PFSK-1 (cell line): ENCODE results near the gene MAST3.

Source experiments
- FOXP2 ChIP-seq: optimal IDR thresholded peaks from 2 replicates; pipeline ENCODE3; 2011; ENCODE audit warnings: borderline replicate concordance, control low read depth, inconsistent platforms; ENCODE audit not compliant: insufficient read depth; ENCODE audit errors: extremely low read length, extremely low read depth
- POLR2AphosphoS5 ChIP-seq: IDR thresholded peaks from 2 replicates; pipeline ENCODE4 v1.6.1; 2012; ENCODE audit warnings: low read depth, mild to moderate bottlenecking, control low read depth, low read length, moderate library complexity
- SIN3A ChIP-seq: IDR thresholded peaks from 2 replicates; pipeline ENCODE4 v1.6.1; 2012; ENCODE audit warnings: mild to moderate bottlenecking, low read length, moderate library complexity, borderline replicate concordance; ENCODE audit not compliant: insufficient read depth
- TAF1 ChIP-seq: IDR thresholded peaks from 2 replicates; pipeline ENCODE4 v1.6.1; 2012; ENCODE audit warnings: low read length, control low read depth, borderline replicate concordance; ENCODE audit not compliant: insufficient read depth
- TF ChIP-seq, protein P1 (sequence below), 2 experiments: IDR thresholded peaks; 2 replicates each; pipeline versions ENCODE4 v1.6.1 to v1.8.0; 2011 to 2012; ENCODE audit warnings: low read depth in 2 of 2, low read length in 2 of 2, control low read depth in 1 of 2, inconsistent platforms in 1 of 2, mild to moderate bottlenecking in 1 of 2, moderate library complexity in 1 of 2; ENCODE audit not compliant: insufficient read depth in 1 of 2

DNA sequence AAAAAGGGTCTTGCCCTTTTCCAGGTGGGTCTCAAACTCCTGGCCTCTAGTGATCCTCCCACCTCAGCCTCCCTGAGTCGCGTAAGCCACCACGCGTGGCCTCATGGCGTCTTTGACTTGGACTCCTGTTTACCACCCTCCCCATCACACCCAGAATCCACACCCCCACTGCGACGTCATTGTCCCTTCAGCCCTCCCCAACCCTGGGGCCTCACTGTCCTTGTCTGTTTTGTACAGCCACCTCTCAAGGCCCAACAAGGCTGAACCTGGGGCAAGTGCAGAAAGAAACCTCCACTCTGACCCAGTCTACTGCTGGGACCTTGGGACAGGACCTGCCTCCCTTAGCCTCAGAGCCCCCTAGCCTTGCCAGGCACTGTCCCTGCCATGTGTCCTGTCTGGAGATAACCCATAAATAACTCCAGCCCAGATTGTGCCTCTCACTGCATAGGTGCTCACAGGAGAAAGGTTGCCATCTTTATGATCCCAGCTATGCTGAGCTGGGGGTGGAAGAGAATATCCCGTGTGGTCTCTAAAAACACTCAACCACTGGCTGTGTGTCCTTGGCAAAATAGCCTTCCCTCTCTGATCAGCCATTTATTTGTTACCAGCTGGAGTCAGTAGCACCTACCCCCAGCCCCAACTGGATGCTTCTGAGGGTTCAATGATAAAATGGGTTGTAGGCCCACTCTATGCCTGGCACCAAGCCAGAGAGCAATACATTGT, 74.2 kb downstream of the MAST3 start:
- TF ChIP-seq TAF1 (no peak), POLR2AphosphoS5 (no peak), SIN3A (no peak), FOXP2 (no peak)
- TF ChIP-seq, protein P1, sequence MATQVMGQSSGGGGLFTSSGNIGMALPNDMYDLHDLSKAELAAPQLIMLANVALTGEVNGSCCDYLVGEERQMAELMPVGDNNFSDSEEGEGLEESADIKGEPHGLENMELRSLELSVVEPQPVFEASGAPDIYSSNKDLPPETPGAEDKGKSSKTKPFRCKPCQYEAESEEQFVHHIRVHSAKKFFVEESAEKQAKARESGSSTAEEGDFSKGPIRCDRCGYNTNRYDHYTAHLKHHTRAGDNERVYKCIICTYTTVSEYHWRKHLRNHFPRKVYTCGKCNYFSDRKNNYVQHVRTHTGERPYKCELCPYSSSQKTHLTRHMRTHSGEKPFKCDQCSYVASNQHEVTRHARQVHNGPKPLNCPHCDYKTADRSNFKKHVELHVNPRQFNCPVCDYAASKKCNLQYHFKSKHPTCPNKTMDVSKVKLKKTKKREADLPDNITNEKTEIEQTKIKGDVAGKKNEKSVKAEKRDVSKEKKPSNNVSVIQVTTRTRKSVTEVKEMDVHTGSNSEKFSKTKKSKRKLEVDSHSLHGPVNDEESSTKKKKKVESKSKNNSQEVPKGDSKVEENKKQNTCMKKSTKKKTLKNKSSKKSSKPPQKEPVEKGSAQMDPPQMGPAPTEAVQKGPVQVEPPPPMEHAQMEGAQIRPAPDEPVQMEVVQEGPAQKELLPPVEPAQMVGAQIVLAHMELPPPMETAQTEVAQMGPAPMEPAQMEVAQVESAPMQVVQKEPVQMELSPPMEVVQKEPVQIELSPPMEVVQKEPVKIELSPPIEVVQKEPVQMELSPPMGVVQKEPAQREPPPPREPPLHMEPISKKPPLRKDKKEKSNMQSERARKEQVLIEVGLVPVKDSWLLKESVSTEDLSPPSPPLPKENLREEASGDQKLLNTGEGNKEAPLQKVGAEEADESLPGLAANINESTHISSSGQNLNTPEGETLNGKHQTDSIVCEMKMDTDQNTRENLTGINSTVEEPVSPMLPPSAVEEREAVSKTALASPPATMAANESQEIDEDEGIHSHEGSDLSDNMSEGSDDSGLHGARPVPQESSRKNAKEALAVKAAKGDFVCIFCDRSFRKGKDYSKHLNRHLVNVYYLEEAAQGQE (IDR thresholded peaks at IDR 0.05; ENCODE audit: insufficient read depth in 1 of 2, low read depth in 2 of 2, low read length in 2 of 2) = no peak
